IMR-90 (cell line): ENCODE data around the gene TBC1D22A.

Source experiments
- BHLHE40 ChIP-seq: fragments of 150-350 bp; IDR thresholded peaks from 2 replicates; pipeline ENCODE4 v1.6.1; 2016; ENCODE audit warnings: mild to moderate bottlenecking, low read depth, low read length
- CEBPB ChIP-seq: IDR thresholded peaks from 2 replicates; pipeline ENCODE4 v1.6.1; 2012; ENCODE audit warnings: low read depth, low read length, improper control_type of control experiment
- CHD1 ChIP-seq: IDR thresholded peaks from 2 replicates; pipeline ENCODE4 v1.6.1; 2012; ENCODE audit warnings: low read depth, low read length, improper control_type of control experiment
- FOS ChIP-seq: fragments of 150-350 bp; IDR thresholded peaks from 2 replicates; pipeline ENCODE4 v1.6.1; 2016; ENCODE audit warnings: low read depth, low read length
- MAFK ChIP-seq: IDR thresholded peaks from 2 replicates; pipeline ENCODE4 v1.6.1; 2012; ENCODE audit warnings: low read depth, low read length, improper control_type of control experiment
- MXI1 ChIP-seq: IDR thresholded peaks from 2 replicates; pipeline ENCODE4 v1.6.1; 2012; ENCODE audit warnings: low read depth, mild to moderate bottlenecking, low read length, moderate library complexity, borderline replicate concordance
- POLR2A ChIP-seq: IDR thresholded peaks from 2 replicates; pipeline ENCODE4 v1.6.1; 2012; ENCODE audit warnings: mild to moderate bottlenecking, low read depth, low read length
- RAD21 ChIP-seq: IDR thresholded peaks from 2 replicates; pipeline ENCODE4 v1.6.1; 2012; ENCODE audit warnings: low read length, improper control_type of control experiment
- RCOR1 ChIP-seq: IDR thresholded peaks from 2 replicates; pipeline ENCODE4 v1.6.1; 2012; ENCODE audit warnings: mild to moderate bottlenecking, low read length, improper control_type of control experiment; ENCODE audit not compliant: insufficient replicate concordance
- TF ChIP-seq, protein P1 (sequence below): fragments of 150-350 bp; IDR thresholded peaks from 2 replicates; pipeline ENCODE4 v1.6.1; 2016; ENCODE audit warnings: low read depth, mild to moderate bottlenecking, low read length, moderate library complexity, borderline replicate concordance
- TF ChIP-seq, protein P2 (sequence below): conservative IDR thresholded peaks from 2 replicates; pipeline ENCODE4 v1.5.1; 2012; ENCODE audit warnings: mild to moderate bottlenecking, low read depth, low read length, improper control_type of control experiment
- TF ChIP-seq, protein P3 (sequence below): fragments of 150-350 bp; IDR thresholded peaks from 2 replicates; pipeline ENCODE4 v1.6.1; 2017; ENCODE audit warnings: mild to moderate bottlenecking, antibody characterized with exemption, low read length, low read depth

DNA sequence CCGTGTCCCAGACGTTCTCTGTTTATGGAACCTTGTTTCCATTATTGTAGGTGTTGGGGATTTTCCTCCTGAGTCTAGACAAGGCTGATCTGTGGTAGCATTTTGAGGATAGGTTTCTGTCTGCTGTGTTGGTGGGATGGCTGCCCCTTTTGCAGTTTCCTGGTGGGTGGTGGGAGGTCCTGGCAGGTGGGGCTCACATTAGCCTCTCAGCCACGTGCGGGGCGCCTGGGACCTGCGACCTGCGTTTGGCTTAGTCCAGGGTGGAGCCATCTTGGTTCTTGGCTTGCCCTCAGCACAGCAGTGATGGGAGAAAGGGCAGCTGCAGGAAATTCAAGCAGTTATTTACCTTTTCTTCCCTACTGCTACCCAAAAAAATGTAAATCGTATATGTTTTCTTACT is 143.4 kb downstream of the TBC1D22A start:
- TF ChIP-seq POLR2A = no peak
- TF ChIP-seq BHLHE40 = no peak
- TF ChIP-seq, protein P1, sequence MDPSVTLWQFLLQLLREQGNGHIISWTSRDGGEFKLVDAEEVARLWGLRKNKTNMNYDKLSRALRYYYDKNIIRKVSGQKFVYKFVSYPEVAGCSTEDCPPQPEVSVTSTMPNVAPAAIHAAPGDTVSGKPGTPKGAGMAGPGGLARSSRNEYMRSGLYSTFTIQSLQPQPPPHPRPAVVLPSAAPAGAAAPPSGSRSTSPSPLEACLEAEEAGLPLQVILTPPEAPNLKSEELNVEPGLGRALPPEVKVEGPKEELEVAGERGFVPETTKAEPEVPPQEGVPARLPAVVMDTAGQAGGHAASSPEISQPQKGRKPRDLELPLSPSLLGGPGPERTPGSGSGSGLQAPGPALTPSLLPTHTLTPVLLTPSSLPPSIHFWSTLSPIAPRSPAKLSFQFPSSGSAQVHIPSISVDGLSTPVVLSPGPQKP = no peak
- TF ChIP-seq, protein P2, sequence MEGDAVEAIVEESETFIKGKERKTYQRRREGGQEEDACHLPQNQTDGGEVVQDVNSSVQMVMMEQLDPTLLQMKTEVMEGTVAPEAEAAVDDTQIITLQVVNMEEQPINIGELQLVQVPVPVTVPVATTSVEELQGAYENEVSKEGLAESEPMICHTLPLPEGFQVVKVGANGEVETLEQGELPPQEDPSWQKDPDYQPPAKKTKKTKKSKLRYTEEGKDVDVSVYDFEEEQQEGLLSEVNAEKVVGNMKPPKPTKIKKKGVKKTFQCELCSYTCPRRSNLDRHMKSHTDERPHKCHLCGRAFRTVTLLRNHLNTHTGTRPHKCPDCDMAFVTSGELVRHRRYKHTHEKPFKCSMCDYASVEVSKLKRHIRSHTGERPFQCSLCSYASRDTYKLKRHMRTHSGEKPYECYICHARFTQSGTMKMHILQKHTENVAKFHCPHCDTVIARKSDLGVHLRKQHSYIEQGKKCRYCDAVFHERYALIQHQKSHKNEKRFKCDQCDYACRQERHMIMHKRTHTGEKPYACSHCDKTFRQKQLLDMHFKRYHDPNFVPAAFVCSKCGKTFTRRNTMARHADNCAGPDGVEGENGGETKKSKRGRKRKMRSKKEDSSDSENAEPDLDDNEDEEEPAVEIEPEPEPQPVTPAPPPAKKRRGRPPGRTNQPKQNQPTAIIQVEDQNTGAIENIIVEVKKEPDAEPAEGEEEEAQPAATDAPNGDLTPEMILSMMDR = no peak
- no peak for TF ChIP-seq CHD1
- TF ChIP-seq MXI1 = no peak
- TF ChIP-seq, protein P3, sequence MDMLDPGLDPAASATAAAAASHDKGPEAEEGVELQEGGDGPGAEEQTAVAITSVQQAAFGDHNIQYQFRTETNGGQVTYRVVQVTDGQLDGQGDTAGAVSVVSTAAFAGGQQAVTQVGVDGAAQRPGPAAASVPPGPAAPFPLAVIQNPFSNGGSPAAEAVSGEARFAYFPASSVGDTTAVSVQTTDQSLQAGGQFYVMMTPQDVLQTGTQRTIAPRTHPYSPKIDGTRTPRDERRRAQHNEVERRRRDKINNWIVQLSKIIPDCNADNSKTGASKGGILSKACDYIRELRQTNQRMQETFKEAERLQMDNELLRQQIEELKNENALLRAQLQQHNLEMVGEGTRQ = no peak
- no peak for TF ChIP-seq RAD21
- no peak for TF ChIP-seq MAFK
- no peak for TF ChIP-seq FOS
- no peak for TF ChIP-seq CEBPB
- TF ChIP-seq RCOR1 = no peak
